ENCODE results near the gene CCT7. TPM values are rescaled to one million over a fixed set of nuclear protein-coding genes. Genes with fewer than 3 reads are reported as not detected.

CCT7 gene
- total and polyA plus RNA-seq, 2 experiments from 2014 or later: 287 to 642 TPM

DNA sequence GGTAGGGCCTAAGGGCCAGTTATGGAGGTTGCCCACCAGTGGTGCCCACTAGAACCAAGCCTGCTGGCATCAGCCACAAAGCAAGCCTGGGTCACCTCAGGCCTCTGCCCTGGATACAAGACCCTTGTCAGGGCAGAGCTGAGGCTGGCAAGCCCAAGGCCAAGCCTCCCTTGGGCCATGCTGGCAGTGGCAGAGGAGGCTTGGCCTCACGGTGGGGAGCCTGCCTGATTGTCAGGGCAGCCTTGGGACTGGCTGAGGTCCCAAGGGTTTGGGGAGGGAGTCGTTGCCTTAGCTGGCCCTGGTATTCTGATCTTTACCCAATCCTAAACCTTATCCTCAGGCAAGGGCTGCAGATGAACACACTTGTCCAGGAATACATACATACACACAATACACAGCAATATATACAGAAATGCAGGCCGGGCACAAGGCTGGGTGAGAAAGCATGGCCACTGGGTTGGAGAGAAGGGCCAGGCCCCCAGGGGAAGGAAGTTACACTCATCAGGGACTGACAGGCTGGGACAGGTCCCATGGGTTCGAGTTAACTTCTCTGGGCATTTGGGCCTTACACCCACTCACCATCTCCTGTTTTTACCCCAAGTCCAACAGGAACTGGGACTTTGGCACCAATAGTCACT is 21.0 kb downstream of the CCT7 start:
- H3K9me2 ChIP-seq (ENCODE audit: insufficient read depth): no peaks in the 10 kb centered on the region
- no peaks in the 10 kb centered on the region for H3K27me3 ChIP-seq (ENCODE audit: insufficient read depth)
- H3K27ac Mint-ChIP-seq: no peak overlapping the region
- H3K36me3 ChIP-seq (ENCODE audit: insufficient read depth): peaks cover 4% of the 10 kb centered on the region; the same call in 1 of the 2 replicates
- H3K27me3 Mint-ChIP-seq (ENCODE audit: insufficient read depth, low read depth, poor library complexity): peaks cover 14% of the 10 kb centered on the region
- peaks cover 18% of the 10 kb centered on the region; the same call in 2 of the 3 replicates for H3K4me1 Mint-ChIP-seq
- no peak overlapping the region for H3K4me3 ChIP-seq
- H3K36me3 Mint-ChIP-seq (ENCODE audit: low read depth): peaks cover 47% of the 10 kb centered on the region
- H3K4me3 Mint-ChIP-seq: no peak overlapping the region
- no peak overlapping the region for H3K27ac ChIP-seq (ENCODE audit: low read depth)
- TF ChIP-seq ZNF462 (CRISPR knock-in tag; IDR thresholded peaks at IDR 0.05) (no peak), NANOG (IDR thresholded peaks at IDR 0.05; ENCODE audit: borderline replicate concordance) (no peak), EZH2phosphoT487 (IDR thresholded peaks at IDR 0.05; ENCODE audit: unreplicated experiment) (no peak), CREB1 (CRISPR knock-in tag; IDR thresholded peaks at IDR 0.05; ENCODE audit: low read depth) (no peak), ZNF331 (CRISPR knock-in tag; IDR thresholded peaks at IDR 0.05; ENCODE audit: low read depth) (no peak), POLR2AphosphoS5 (IDR thresholded peaks at IDR 0.05; ENCODE audit: low read depth) (no peak; the same call in 1 of the 2 replicates), JUNB (IDR thresholded peaks at IDR 0.05; ENCODE audit: unreplicated experiment) (no peak), ZNF114 (CRISPR knock-in tag; IDR thresholded peaks at IDR 0.05) (no peak)
- TF ChIP-seq, protein P1, sequence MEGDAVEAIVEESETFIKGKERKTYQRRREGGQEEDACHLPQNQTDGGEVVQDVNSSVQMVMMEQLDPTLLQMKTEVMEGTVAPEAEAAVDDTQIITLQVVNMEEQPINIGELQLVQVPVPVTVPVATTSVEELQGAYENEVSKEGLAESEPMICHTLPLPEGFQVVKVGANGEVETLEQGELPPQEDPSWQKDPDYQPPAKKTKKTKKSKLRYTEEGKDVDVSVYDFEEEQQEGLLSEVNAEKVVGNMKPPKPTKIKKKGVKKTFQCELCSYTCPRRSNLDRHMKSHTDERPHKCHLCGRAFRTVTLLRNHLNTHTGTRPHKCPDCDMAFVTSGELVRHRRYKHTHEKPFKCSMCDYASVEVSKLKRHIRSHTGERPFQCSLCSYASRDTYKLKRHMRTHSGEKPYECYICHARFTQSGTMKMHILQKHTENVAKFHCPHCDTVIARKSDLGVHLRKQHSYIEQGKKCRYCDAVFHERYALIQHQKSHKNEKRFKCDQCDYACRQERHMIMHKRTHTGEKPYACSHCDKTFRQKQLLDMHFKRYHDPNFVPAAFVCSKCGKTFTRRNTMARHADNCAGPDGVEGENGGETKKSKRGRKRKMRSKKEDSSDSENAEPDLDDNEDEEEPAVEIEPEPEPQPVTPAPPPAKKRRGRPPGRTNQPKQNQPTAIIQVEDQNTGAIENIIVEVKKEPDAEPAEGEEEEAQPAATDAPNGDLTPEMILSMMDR (conservative IDR thresholded peaks at IDR 0.05; ENCODE audit: low read depth in 2 of 2): no peak
- TF ChIP-seq, protein P2, sequence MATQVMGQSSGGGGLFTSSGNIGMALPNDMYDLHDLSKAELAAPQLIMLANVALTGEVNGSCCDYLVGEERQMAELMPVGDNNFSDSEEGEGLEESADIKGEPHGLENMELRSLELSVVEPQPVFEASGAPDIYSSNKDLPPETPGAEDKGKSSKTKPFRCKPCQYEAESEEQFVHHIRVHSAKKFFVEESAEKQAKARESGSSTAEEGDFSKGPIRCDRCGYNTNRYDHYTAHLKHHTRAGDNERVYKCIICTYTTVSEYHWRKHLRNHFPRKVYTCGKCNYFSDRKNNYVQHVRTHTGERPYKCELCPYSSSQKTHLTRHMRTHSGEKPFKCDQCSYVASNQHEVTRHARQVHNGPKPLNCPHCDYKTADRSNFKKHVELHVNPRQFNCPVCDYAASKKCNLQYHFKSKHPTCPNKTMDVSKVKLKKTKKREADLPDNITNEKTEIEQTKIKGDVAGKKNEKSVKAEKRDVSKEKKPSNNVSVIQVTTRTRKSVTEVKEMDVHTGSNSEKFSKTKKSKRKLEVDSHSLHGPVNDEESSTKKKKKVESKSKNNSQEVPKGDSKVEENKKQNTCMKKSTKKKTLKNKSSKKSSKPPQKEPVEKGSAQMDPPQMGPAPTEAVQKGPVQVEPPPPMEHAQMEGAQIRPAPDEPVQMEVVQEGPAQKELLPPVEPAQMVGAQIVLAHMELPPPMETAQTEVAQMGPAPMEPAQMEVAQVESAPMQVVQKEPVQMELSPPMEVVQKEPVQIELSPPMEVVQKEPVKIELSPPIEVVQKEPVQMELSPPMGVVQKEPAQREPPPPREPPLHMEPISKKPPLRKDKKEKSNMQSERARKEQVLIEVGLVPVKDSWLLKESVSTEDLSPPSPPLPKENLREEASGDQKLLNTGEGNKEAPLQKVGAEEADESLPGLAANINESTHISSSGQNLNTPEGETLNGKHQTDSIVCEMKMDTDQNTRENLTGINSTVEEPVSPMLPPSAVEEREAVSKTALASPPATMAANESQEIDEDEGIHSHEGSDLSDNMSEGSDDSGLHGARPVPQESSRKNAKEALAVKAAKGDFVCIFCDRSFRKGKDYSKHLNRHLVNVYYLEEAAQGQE (IDR thresholded peaks at IDR 0.05; ENCODE audit: unreplicated experiment): no peak
- TF ChIP-seq, protein P3, sequence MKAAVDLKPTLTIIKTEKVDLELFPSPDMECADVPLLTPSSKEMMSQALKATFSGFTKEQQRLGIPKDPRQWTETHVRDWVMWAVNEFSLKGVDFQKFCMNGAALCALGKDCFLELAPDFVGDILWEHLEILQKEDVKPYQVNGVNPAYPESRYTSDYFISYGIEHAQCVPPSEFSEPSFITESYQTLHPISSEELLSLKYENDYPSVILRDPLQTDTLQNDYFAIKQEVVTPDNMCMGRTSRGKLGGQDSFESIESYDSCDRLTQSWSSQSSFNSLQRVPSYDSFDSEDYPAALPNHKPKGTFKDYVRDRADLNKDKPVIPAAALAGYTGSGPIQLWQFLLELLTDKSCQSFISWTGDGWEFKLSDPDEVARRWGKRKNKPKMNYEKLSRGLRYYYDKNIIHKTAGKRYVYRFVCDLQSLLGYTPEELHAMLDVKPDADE (IDR thresholded peaks at IDR 0.05): no peak
- no peak overlapping the region for H2AFZ ChIP-seq
- DNase-seq (ENCODE audit: low spot score): no peak
- H4K20me1 ChIP-seq (replicated peaks; ENCODE audit: insufficient read depth): peaks cover 28% of the 10 kb centered on the region
- H3K4me1 ChIP-seq (ENCODE audit: insufficient read depth): peaks cover 5% of the 10 kb centered on the region; the same call in 1 of the 2 replicates
- peaks cover 11% of the 10 kb centered on the region; the same call in 1 of the 2 replicates for H3F3A ChIP-seq (replicated peaks; ENCODE audit: low read depth)
- H3K4me2 ChIP-seq: no peak overlapping the region
- H3K79me2 ChIP-seq (replicated peaks; ENCODE audit: insufficient read depth): no peaks in the 10 kb centered on the region
- peak; percentile 31 for ATAC-seq
- H3K9me3 Mint-ChIP-seq: no peaks in the 10 kb centered on the region
